Activated CD8-positive, alpha-beta memory T cell treated with anti-CD3 and anti-CD28 coated beads, Interleukin-2, amount 10 ng/mL, durations not matched to agents 7 days and 5 days (primary cell): ENCODE results near the gene FBXW10. TPM values are rescaled to one million over a fixed set of nuclear protein-coding genes. Genes with fewer than 3 reads are reported as not detected.

Experiments used
- total RNA-seq, 2 experiments: library from RNA; stranded (reverse); gene quantifications; one replicate each; pipeline ENCODE4 v1.2.3, GENCODE V29; 2021

The FBXW10 gene
- total RNA-seq, 2 experiments from 2014 or later: not detected

Other genes with a start within 250 kb of the FBXW10 start
- not detected for gene TBC1D28, start 99.7 kb upstream of the FBXW10 start, total RNA-seq
- gene FOXO3B, start 61.7 kb upstream of the FBXW10 start, total RNA-seq: 1 to 10 TPM; 2.6 to 3.0 TPM
- gene TVP23B, start 37.1 kb downstream of the FBXW10 start, total RNA-seq: 10 to 100 TPM; 23.9 to 31.1 TPM
- gene PRPSAP2, start 114.1 kb downstream of the FBXW10 start, total RNA-seq: 10 to 100 TPM; 35.0 to 37.3 TPM
- not detected for gene SLC5A10, start 208.1 kb downstream of the FBXW10 start, total RNA-seq